Adrenal gland (tissue), 5 donors: ENCODE measurements around the gene RUBCN.
"Not testable (repeated sequence)": the region's sequence is repeated elsewhere in the genome, so short reads cannot be mapped to it uniquely, and the experiment has no call there.

Experiments used
- CTCF ChIP-seq, 6 experiments: fragments of 450-650 bp in 4 of 6; fragments of 200-600 bp in 2 of 6; sonication (generic) in 1 of 6; IDR thresholded peaks; 1 replicate in 5 of 6; 2 replicates in 1 of 6; pipeline versions ENCODE4 v1.5.1 to v1.8.0; 2016 to 2021; ENCODE audit warnings: antibody characterized with exemption in 6 of 6, mild to moderate bottlenecking in 2 of 6, moderate library complexity in 1 of 6
- POLR2A ChIP-seq, 2 donors: fragments of 450-650 bp; IDR thresholded peaks; one replicate each; pipeline ENCODE4 v1.6.1; 2017; ENCODE audit warnings: antibody characterized with exemption in 2 of 2, mild to moderate bottlenecking in 2 of 2, moderate library complexity in 1 of 2
- donor health status: DM: no; HTN: no; CAD: no.

DNA sequence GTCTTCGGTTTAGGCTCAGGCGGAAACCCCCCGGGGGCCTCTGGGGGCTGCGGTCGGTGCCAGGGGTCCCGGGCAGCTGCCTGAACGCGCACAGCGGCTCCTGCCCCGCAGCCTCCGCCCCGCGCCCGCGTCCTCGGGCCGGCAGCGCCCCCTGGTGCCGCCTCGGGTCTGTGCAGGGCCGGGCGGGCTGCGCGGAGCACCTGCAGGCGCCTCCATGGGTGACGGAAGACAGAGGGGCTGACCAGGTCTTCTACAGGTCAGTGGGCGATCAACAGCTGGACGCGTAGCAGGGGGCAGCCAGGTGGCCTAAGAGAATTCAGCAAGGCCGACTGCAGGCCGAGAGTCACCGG, 71.6 kb downstream of the RUBCN start:
- not testable (repeated sequence) for TF ChIP-seq CTCF, POLR2A (IDR thresholded peaks at IDR 0.05)
